HG03103 (cell line): ENCODE data around the gene KRT37.
"Not testable (repeated sequence)": the region's sequence is repeated elsewhere in the genome, so short reads cannot be mapped to it uniquely, and the experiment has no call there.

Source experiments
- ATAC-seq: cut with Tn5 transposase; IDR thresholded peaks from one replicate; pipeline ENCODE4 v1.9.1; 2021; ENCODE audit warnings: low read depth; ENCODE audit not compliant: unreplicated experiment

Gene KRT37

DNA sequence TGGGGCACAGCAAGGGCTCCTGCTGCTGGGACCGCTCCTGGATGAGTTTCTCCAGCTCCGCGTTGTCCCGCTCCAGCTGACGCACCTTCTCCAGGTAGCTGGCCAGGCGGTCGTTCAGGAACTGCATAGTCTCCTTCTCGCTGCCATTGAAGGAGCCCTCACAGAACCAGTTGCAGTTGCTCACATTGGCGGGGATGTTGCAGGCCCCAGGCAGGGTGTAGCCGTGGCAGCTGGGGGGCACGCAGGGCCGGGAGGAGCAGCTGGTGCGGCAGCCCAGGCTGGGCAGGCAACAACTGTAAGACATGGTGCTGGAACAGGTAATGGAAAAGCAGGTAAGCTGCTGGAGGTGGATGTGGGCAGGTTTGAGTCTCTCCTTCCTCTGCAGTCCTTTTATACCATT lies 42.4 kb downstream of the KRT37 start, which contains the start of gene KRT34:
TSS of gene KRT34 (minus strand) at position 364 of the 400 bp plus-strand sequence. CDS start at position 304, 60 bp downstream.
- not testable (repeated sequence) for ATAC-seq

DNA sequence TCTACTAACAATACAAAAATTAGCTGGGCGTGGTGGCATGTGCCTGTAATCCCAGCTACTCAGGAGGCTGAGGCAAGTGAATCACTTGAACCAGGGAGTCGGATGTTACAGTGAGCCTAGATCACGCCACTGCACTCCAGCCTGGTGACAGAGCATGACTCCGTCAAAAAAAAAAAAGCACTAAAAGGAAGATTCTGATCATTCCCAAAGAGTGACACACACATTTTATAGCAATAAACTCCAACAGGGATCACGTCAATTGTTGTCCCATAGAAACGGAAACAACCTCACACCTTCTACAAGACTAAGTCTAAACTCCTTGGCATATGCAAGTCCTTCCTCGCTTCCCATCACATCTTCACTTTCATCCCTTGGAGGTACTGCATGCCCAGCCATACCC lies 44.3 kb downstream of the KRT37 start:
- ATAC-seq: not testable (repeated sequence)

DNA sequence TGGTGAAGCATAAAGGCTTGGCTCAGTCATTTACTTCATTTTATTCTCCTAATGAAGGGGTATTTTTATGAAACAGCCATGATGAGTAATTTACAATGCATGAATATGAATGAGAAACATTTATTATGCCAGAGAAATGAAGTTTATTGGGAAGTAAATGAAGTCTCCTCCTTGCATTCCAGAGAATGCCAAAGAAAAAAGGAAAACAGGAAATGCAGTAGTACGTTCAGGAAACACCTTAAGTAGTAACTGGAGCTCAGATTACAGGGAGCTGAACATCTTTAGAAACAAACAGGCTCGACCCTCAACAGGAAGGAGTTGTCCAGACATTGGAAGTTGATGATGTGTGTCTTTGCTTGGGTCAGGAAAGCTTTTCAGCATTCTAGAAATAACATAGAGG lies 46.8 kb downstream of the KRT37 start:
- ATAC-seq: no peak
